Mucosa of descending colon (tissue), 3 donors: Measurements from ENCODE around the gene TBCK. TPM values are rescaled to one million over a fixed set of nuclear protein-coding genes. Genes with fewer than 3 reads are reported as not detected.
"Not testable (repeated sequence)": the region's sequence is repeated elsewhere in the genome, so short reads cannot be mapped to it uniquely, and the experiment has no call there.

ENCODE experiments used
- ATAC-seq: fragments of 200-7000 bp; cut with Tn5 transposase; one replicate; pipeline ENCODE4 v1.9.1; 2020; ENCODE audit warnings: mild to moderate bottlenecking, moderate library complexity
- DNase-seq, 3 donors: peaks; one replicate each; pipeline ENCODE4 v3.0.0-alpha.2; 2020
- H3K36me3 ChIP-seq: fragments of 200-600 bp; one replicate; pipeline ENCODE4 v1.8.0; 2021; ENCODE audit warnings: low read depth, mild to moderate bottlenecking
- H3K4me1 ChIP-seq: fragments of 200-600 bp; one replicate; pipeline ENCODE4 v1.8.0; 2021; ENCODE audit warnings: low read depth, mild to moderate bottlenecking
- H3K4me3 ChIP-seq: fragments of 200-600 bp; one replicate; pipeline ENCODE4 v1.8.0; 2021; ENCODE audit warnings: mild to moderate bottlenecking
- H3K9me3 ChIP-seq: fragments of 200-600 bp; one replicate; pipeline ENCODE4 v1.8.0; 2021; ENCODE audit warnings: mild to moderate bottlenecking
- CTCF ChIP-seq: fragments of 200-600 bp; IDR thresholded peaks from one replicate; pipeline ENCODE4 v1.8.0; 2022; ENCODE audit warnings: antibody characterized with exemption, mild to moderate bottlenecking
- intact Hi-C, 2 donors: fragments of 100-400 bp; cut with DNase I in 1 of 2; cut with micrococcal nuclease in 1 of 2; formaldehyde crosslinking; loops; one replicate each; pipeline versions ENCODE4 v1.11.0 to v1.11.1; 2022; cut with DNase I, micrococcal nuclease
- total RNA-seq, 3 donors: library from RNA; stranded (reverse); fragmentation: NEBNext Ultra II Directional in 2 of 3; extraction: Animal tissue kit (Norgen Biotek cat#: 25700) in 2 of 3; gene quantifications; one replicate each; pipeline versions ENCODE4 v1.2.1 to v1.2.4, GENCODE V29; 2021 to 2023
- donor health status: DM: no; HTN: no; CAD: no; lungs with moderate emphysema.
- donor health status: DM: no; HTN: no; CAD: no.
- donor health status: DM: no; HTN: yes; CAD: no.

The TBCK gene
- total RNA-seq, 3 donors from 2014 or later = 23.1 to 42.5 (median 38.3) TPM

- TF ChIP-seq CTCF = no peak
- peaks cover 3% of the 10 kb centered on the region for H3K9me3 ChIP-seq
- intact Hi-C loops = no loop called here
- H3K4me3 ChIP-seq = no peak overlapping the region
- no peaks in the 10 kb centered on the region for H3K4me1 ChIP-seq
- peaks cover 10% of the 10 kb centered on the region for H3K36me3 ChIP-seq
- DNase-seq (no peak), ATAC-seq (no peak)
Observed at GRCh38 chr4:106334741-106335470, 18.9 kb upstream of the TBCK start.

- peaks cover 10% of the 10 kb centered on the region for H3K36me3 ChIP-seq
- no peak for DNase-seq
- no peak for ATAC-seq
- TF ChIP-seq CTCF = no peak
- no peaks in the 10 kb centered on the region for H3K4me1 ChIP-seq
- no peak overlapping the region for H3K4me3 ChIP-seq
- intact Hi-C loops = no loop called here
- peaks cover 3% of the 10 kb centered on the region for H3K9me3 ChIP-seq
Observed at GRCh38 chr4:106333186-106333585, 17.2 kb upstream of the TBCK start.

- DNase-seq (no peak), ATAC-seq (peak; percentile 75)
- Histone ChIP-seq H3K36me3 (peaks cover 8% of the 10 kb centered on the region), H3K9me3 (no peaks in the 10 kb centered on the region), H3K4me1 (no peaks in the 10 kb centered on the region), H3K4me3 (no peak overlapping the region)
- intact Hi-C loops = no loop called here
- no peak for TF ChIP-seq CTCF
Observed at GRCh38 chr4:106329041-106329618, 13.1 kb upstream of the TBCK start.

GRCh38 chr4:106325800-106326199, 9.8 kb upstream of the TBCK start:
- no peak for DNase-seq
- ATAC-seq = no peak
- intact Hi-C loops = no loop called here
- TF ChIP-seq CTCF = no peak
- Histone ChIP-seq H3K36me3 (no peaks in the 10 kb centered on the region), H3K4me3 (no peak overlapping the region), H3K4me1 (no peaks in the 10 kb centered on the region), H3K9me3 (no peaks in the 10 kb centered on the region)

- no peak for TF ChIP-seq CTCF
- intact Hi-C loops = no loop called here
- no peak for DNase-seq
- no peaks in the 10 kb centered on the region for H3K36me3 ChIP-seq
- no peaks in the 10 kb centered on the region for H3K9me3 ChIP-seq
- ATAC-seq = no peak
- no peak overlapping the region for H3K4me3 ChIP-seq
- H3K4me1 ChIP-seq = no peaks in the 10 kb centered on the region
Observed at GRCh38 chr4:106323119-106323518, 7.1 kb upstream of the TBCK start.

- ATAC-seq, H3K4me3 ChIP-seq, DNase-seq, intact Hi-C loops, H3K4me1 ChIP-seq, H3K9me3 ChIP-seq, H3K36me3 ChIP-seq: not testable (repeated sequence)
Observed at GRCh38 chr4:106321814-106322213, 5.8 kb upstream of the TBCK start.

- intact Hi-C loops, H3K4me1 ChIP-seq, H3K4me3 ChIP-seq, ATAC-seq, H3K36me3 ChIP-seq, H3K9me3 ChIP-seq: not testable (repeated sequence)
- peak in 1 of 3 donors; percentile 38 for DNase-seq
Observed at GRCh38 chr4:106321168-106321567, 5.2 kb upstream of the TBCK start.
